K562 (cell line): Measurements from ENCODE around the gene DPP3. TPM values are rescaled to one million over a fixed set of nuclear protein-coding genes. Genes with fewer than 3 reads are reported as not detected.

Experiments used
- ATAC-seq: fragments of 200-7000 bp; cut with Tn5 transposase; 3 replicates; pipeline ENCODE4 v1.9.1; 2020; ENCODE audit warnings: moderate library complexity
- BruUV-seq: library from RNA; stranded (reverse); fragments of 400-500 nt; replicated peaks from 2 replicates; lab custom pipeline; 2021; lab: Mats Ljungman, UMichigan
- CTCF ChIA-PET: fragments of 300-600 bp; formaldehyde crosslinking; extraction: SDS; loops from one replicate; lab custom pipeline; 2021; ENCODE audit warnings: low intra/inter-chr PET ratio; lab: Yijun Ruan, JAX
- POLR2A ChIA-PET: fragments of 300-600, 350-650 bp; sonication (Branson Sonifier 250); formaldehyde crosslinking; extraction: SDS; loops from one replicate; lab custom pipeline; 2021; ENCODE audit warnings: antibody characterized with exemption, inconsistent platforms; lab: Yijun Ruan, JAX
- DNase-seq, 4 experiments: peaks; one replicate each; pipeline versions ENCODE4 v3.0.0 to v3.0.0-alpha.2; 2011 to 2018; ENCODE audit warnings: low spot score in 3 of 4, mixed read lengths in 3 of 4; ENCODE audit errors: extremely low read depth in 1 of 4
- FAIRE-seq: peaks from 2 replicates; lab custom pipeline; 2011; peaks lifted over from hg19 to GRCh38; lab: Jason Lieb, UNC
- H2AFZ ChIP-seq: 2 replicates; pipeline ENCODE4 v1.6.0; 2011; ENCODE audit warnings: low read depth, low read length, control low read depth, inconsistent platforms
- H3K27ac ChIP-seq: fragments of 200-600 bp; 3 replicates; pipeline ENCODE4 v1.8.0; 2011; ENCODE audit warnings: low read depth, mild to moderate bottlenecking, control low read depth, inconsistent platforms, low read length, moderate library complexity, mixed read lengths; ENCODE audit errors: extremely low read depth
- H3K27me3 ChIP-seq, 2 experiments: fragments of 300-600 bp in 1 of 2; 2 replicates in 1 of 2; 3 replicates in 1 of 2; pipeline versions ENCODE4 v1.6.0 to v1.8.0; 2011; ENCODE audit warnings: inconsistent platforms in 2 of 2, low read length in 2 of 2, mild to moderate bottlenecking in 1 of 2, mixed read lengths in 1 of 2, moderate library complexity in 1 of 2; ENCODE audit not compliant: control insufficient read depth in 2 of 2, insufficient read depth in 2 of 2
- H3K36me3 ChIP-seq: fragments of 300-600 bp; 3 replicates; pipeline ENCODE4 v1.8.0; 2011; ENCODE audit warnings: mild to moderate bottlenecking, low read length, inconsistent platforms; ENCODE audit not compliant: control insufficient read depth, insufficient read depth
- H3K4me1 ChIP-seq, 2 experiments: fragments of 200-600 bp in 1 of 2; replicated peaks in 1 of 2; 2 replicates in 1 of 2; 3 replicates in 1 of 2; pipeline versions ENCODE4 v1.5.1 to v1.8.0; 2011; ENCODE audit warnings: inconsistent platforms in 2 of 2, low read length in 2 of 2, mild to moderate bottlenecking in 1 of 2, mixed read lengths in 1 of 2, moderate library complexity in 1 of 2; ENCODE audit not compliant: control insufficient read depth in 2 of 2, insufficient read depth in 2 of 2
- H3K4me2 ChIP-seq: 2 replicates; pipeline ENCODE4 v1.6.1; 2011; ENCODE audit warnings: low read length, control low read depth, inconsistent platforms, mixed read lengths; ENCODE audit not compliant: insufficient read depth
- H3K4me3 ChIP-seq: fragments of 200-600 bp; sonication (generic), shearing (Covaris generic); 2 replicates; pipeline ENCODE4 v1.5.1; 2016; ENCODE audit warnings: control low read depth, inconsistent platforms
- H3K79me2 ChIP-seq: fragments of 200-600 bp; 3 replicates; pipeline ENCODE4 v1.8.0; 2011; ENCODE audit warnings: low read length, inconsistent platforms; ENCODE audit not compliant: control insufficient read depth, insufficient read depth
- H3K9ac ChIP-seq, 2 experiments: 2 replicates each; pipeline versions ENCODE4 v1.6.0 to v1.6.1; 2011; ENCODE audit warnings: low read depth in 2 of 2, low read length in 2 of 2, control low read depth in 1 of 2, inconsistent platforms in 1 of 2, mild to moderate bottlenecking in 1 of 2, mixed read lengths in 1 of 2; ENCODE audit not compliant: insufficient read depth in 1 of 2
- H3K9me1 ChIP-seq: one replicate; pipeline ENCODE4 v1.6.0; 2011; ENCODE audit warnings: inconsistent platforms, mild to moderate bottlenecking, low read length, moderate library complexity; ENCODE audit not compliant: control insufficient read depth, insufficient read depth
- H3K9me3 ChIP-seq: replicated peaks from 2 replicates; pipeline ENCODE4 v1.5.1; 2011; ENCODE audit warnings: low read depth, low read length, inconsistent platforms; ENCODE audit not compliant: control insufficient read depth, insufficient read depth
- H4K20me1 ChIP-seq: replicated peaks from 2 replicates; pipeline ENCODE4 v1.6.1; 2011; ENCODE audit warnings: low read length, inconsistent platforms, mixed read lengths; ENCODE audit not compliant: control insufficient read depth, insufficient read depth
- CLOCK ChIP-seq: fragments of 250-450 bp; sonication (Bioruptor Pico); IDR thresholded peaks from 2 replicates; pipeline ENCODE4 v1.4.0; 2020; ENCODE audit warnings: mild to moderate bottlenecking, moderate library complexity, borderline replicate concordance
- HMGXB4 ChIP-seq: sonication (generic); formaldehyde crosslinking; IDR thresholded peaks from 2 replicates; pipeline ENCODE4 v1.8.1; 2023; ENCODE audit warnings: mild to moderate bottlenecking, missing genetic modification reagents
- MAFK ChIP-seq: IDR thresholded peaks from 2 replicates; pipeline ENCODE4 v1.6.1; 2011; ENCODE audit warnings: low read length, improper control_type of control experiment
- MED1 ChIP-seq: sonication (generic); formaldehyde crosslinking; IDR thresholded peaks from 2 replicates; pipeline ENCODE4 v1.8.1; 2023; ENCODE audit warnings: missing genetic modification reagents, borderline replicate concordance
- MTF1 ChIP-seq: fragments of 250-450 bp; sonication (Bioruptor Pico); IDR thresholded peaks from 2 replicates; pipeline ENCODE4 v1.9.0; 2021; ENCODE audit warnings: moderate library complexity, mild to moderate bottlenecking, inconsistent platforms, borderline replicate concordance
- NFRKB ChIP-seq: fragments of 450-650 bp; IDR thresholded peaks from 2 replicates; pipeline ENCODE4 v1.6.1; 2016; ENCODE audit warnings: low read depth
- NR4A1 ChIP-seq, 2 experiments: fragments of 250-450 bp in 1 of 2; fragments of 450-650 bp in 1 of 2; sonication (Bioruptor Pico) in 1 of 2; IDR thresholded peaks; 2 replicates each; pipeline versions ENCODE4 v1.4.0 to v1.6.1; 2016 to 2020; ENCODE audit warnings: mild to moderate bottlenecking in 2 of 2, missing compliant biosample characterization in 1 of 2, missing genetic modification characterization in 1 of 2, moderate library complexity in 1 of 2
- PTTG1 ChIP-seq: fragments of 450-650 bp; IDR thresholded peaks from 2 replicates; pipeline ENCODE4 v1.6.1; 2016; ENCODE audit warnings: low read depth, mild to moderate bottlenecking, missing genetic modification characterization, missing compliant biosample characterization
- SMARCA4 ChIP-seq: fragments of 450-650 bp; IDR thresholded peaks from 2 replicates; pipeline ENCODE4 v1.6.1; 2016
- YY1 ChIP-seq, 3 experiments: IDR thresholded peaks; 2 replicates each; pipeline ENCODE4 v1.6.1; 2011; ENCODE audit warnings: low read length in 2 of 3, mild to moderate bottlenecking in 2 of 3, moderate library complexity in 2 of 3, borderline replicate concordance in 1 of 3, control low read depth in 1 of 3, low read depth in 1 of 3; ENCODE audit not compliant: insufficient read depth in 3 of 3, insufficient replicate concordance in 2 of 3, control insufficient read depth in 1 of 3, insufficient read length in 1 of 3; ENCODE audit errors: extremely low read depth in 1 of 3
- ZFP30 ChIP-seq: fragments of 250-450 bp; sonication (Bioruptor Pico); IDR thresholded peaks from 2 replicates; pipeline ENCODE4 v1.8.0; 2022; ENCODE audit warnings: moderate library complexity, mild to moderate bottlenecking, inconsistent platforms, borderline replicate concordance
- ZKSCAN3 ChIP-seq: fragments of 250-450 bp; sonication (Bioruptor Pico); IDR thresholded peaks from 2 replicates; pipeline ENCODE4 v1.4.0; 2020
- ZNF263 ChIP-seq: sonication (generic); formaldehyde crosslinking; IDR thresholded peaks from 2 replicates; pipeline ENCODE4 v1.8.0; 2022; ENCODE audit warnings: mild to moderate bottlenecking, missing genetic modification reagents, borderline replicate concordance
- ZNF551 ChIP-seq: fragments of 250-450 bp; sonication (Bioruptor Pico); IDR thresholded peaks from 2 replicates; pipeline ENCODE4 v1.5.0; 2021; ENCODE audit warnings: mild to moderate bottlenecking, moderate library complexity
- ZNF79 ChIP-seq: fragments of 250-450 bp; sonication (Bioruptor Pico); IDR thresholded peaks from 2 replicates; pipeline ENCODE4 v1.4.0; 2020; ENCODE audit warnings: low read depth, mild to moderate bottlenecking, moderate library complexity
- WGBS: fragments of 100-300 bp; shearing (Covaris generic); methylation state at CpG from one replicate; pipeline ENCODE4 v1.1.6; 2016; ENCODE audit warnings: low coverage, mixed read lengths; ENCODE audit not compliant: insufficient coverage; ENCODE audit errors: missing lambda C conversion rate; 5-methylcytosine and 5-hydroxymethylcytosine counted together
- in situ Hi-C: fragments of 300-500 bp; cut with MboI; formaldehyde crosslinking; loops from 4 replicates; pipeline ENCODE4 v1.15.0; 2018; ENCODE audit warnings: inconsistent platforms, mixed read lengths
- intact Hi-C: fragments of 100-400 bp; cut with micrococcal nuclease; formaldehyde crosslinking; loops from 2 replicates; pipeline ENCODE4 v1.14.2; 2022
- polyA plus RNA-seq, 8 experiments: library from polyadenylated mRNA; depleted of rRNA in 4 of 8; stranded (reverse) in 5 of 8; unstranded in 3 of 8; fragments of >200 nt; fragmentation: Nextera tagmentation in 2 of 8; fragmentation: Illumina TruSeq in 1 of 8; extraction: Ambion mirVana in 2 of 8; extraction: Trizol in 1 of 8; gene quantifications; 2 replicates each; pipeline versions ENCODE4 v1.2.1 to v1.2.3, GENCODE V29; 2011 to 2014; ENCODE audit warnings: inconsistent platforms in 1 of 8, missing spikeins in 1 of 8
- total RNA-seq, 7 experiments: library from RNA; depleted of rRNA in 6 of 7; stranded (reverse); fragments of >200 nt in 6 of 7; fragmentation: Illumina TruSeq in 2 of 7; extraction: Trizol in 2 of 7; gene quantifications; 2 replicates each; pipeline versions ENCODE4 v1.2.1 to v1.2.3, GENCODE V29; 2011 to 2021; ENCODE audit warnings: low replicate concordance in 1 of 7
- TF ChIP-seq, protein P1 (sequence below): fragments of 250-450 bp; sonication (Bioruptor Pico); IDR thresholded peaks from 2 replicates; pipeline ENCODE4 v1.8.0; 2022; ENCODE audit warnings: moderate library complexity, mild to moderate bottlenecking, inconsistent platforms

The DPP3 gene
- total and polyA plus RNA-seq, 9 of the 15 experiments (the other 6 are each of a cell fraction or from before 2014, with no cell fraction given) = 3.7 to 69.2 (median 43.3) TPM

DNA sequence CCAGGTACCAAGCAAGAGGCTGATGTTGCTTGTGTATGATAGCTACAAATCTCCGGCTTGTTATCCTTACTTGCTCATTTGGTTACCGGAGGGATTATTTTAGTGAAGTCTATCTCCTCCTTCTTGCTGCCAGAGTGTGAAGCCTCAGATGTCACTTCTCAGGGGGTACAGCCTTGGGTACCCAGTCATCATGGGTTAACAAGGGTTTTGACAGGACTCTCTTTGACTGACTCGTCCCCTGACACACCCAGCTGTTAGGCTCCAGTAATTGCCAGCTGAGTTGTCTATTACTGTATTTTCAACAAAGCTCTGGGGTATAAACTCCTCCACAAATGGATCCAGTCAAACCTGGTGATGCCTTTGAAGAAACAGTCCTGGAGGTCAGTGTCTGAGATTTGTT lies 25.4 kb upstream of the DPP3 start:
- no TSS peak for BruUV-seq
- ATAC-seq = no peak
- in situ Hi-C loops (no loop called here), intact Hi-C loops (no loop called here)
- POLR2A ChIA-PET = interaction anchor here (0.8 to 2.6 kb wide), 3 partner anchors 16 to 373 kb away, joined by 3 to 9 read pairs (median 5); partner anchors contain the start of genes DPP3 and MRPL11
- no peaks in the 10 kb centered on the region for H3K79me2 ChIP-seq
- H3K4me1 ChIP-seq = peaks cover 0 to 4% of the 10 kb centered on the region in 2 experiments; a peak in 1 of 5 replicates
- H3K9ac ChIP-seq = no peak overlapping the region
- H3K36me3 ChIP-seq = no peaks in the 10 kb centered on the region
- H2AFZ ChIP-seq = no peak overlapping the region
- H4K20me1 ChIP-seq = no peaks in the 10 kb centered on the region
- WGBS = 9% methylated on average over 3 of the region's 3 CpGs
- H3K4me2 ChIP-seq = no peak overlapping the region
- no peak for FAIRE-seq
- CTCF ChIA-PET = no interaction called here
- no peaks in the 10 kb centered on the region for H3K9me1 ChIP-seq
- no peak overlapping the region for H3K27ac ChIP-seq
- H3K4me3 ChIP-seq = no peak overlapping the region
- 0 out of 2 replicates have a peak, but pooled peaks cover 4% of the 10 kb centered on the region for H3K9me3 ChIP-seq
- peaks cover 5 to 35% of the 10 kb centered on the region in 2 experiments; a peak in 4 of 5 replicates for H3K27me3 ChIP-seq
- DNase-seq = no peak
- TF ChIP-seq NR4A1 (CRISPR knock-in tag; IDR thresholded peaks at IDR 0.05) (no peak), NR4A1 (tag; IDR thresholded peaks at IDR 0.05) (no peak), HMGXB4 (CRISPR knock-in tag) (no peak), ZNF551 (no peak), NFRKB (no peak), ZNF79 (CRISPR knock-in tag) (no peak), SMARCA4 (no peak), YY1 (IDR thresholded peaks at IDR 0.05; ENCODE audit: borderline replicate concordance in 1 of 3, control insufficient read depth in 1 of 3, extremely low read depth in 1 of 3, insufficient read depth in 3 of 3, insufficient read length in 1 of 3, insufficient replicate concordance in 2 of 3, low read depth in 1 of 3, low read length in 2 of 3) (no peak), ZNF263 (CRISPR knock-in tag) (no peak), ZKSCAN3 (CRISPR knock-in tag) (no peak), MED1 (no peak), MAFK (no peak), CLOCK (CRISPR knock-in tag) (no peak), ZFP30 (no peak), MTF1 (no peak), PTTG1 (no peak)
- TF ChIP-seq, protein P1, sequence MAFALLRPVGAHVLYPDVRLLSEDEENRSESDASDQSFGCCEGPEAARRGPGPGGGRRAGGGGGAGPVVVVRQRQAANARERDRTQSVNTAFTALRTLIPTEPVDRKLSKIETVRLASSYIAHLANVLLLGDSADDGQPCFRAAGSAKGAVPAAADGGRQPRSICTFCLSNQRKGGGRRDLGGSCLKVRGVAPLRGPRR = no peak
